OCI-LY7 (cell line): ENCODE results near the gene RAPGEF5. TPM values are rescaled to one million over a fixed set of nuclear protein-coding genes. Genes with fewer than 3 reads are reported as not detected.

Experiments used
- BruUV-seq: library from RNA; stranded (reverse); fragments of 400-500 nt; replicated peaks from 2 replicates; lab custom pipeline; 2021; lab: Mats Ljungman, UMichigan
- CTCF ChIA-PET: fragments of 300-600 bp; sonication (Branson Sonifier 250); formaldehyde crosslinking; loops from one replicate; lab custom pipeline; 2022; ENCODE audit warnings: antibody characterized with exemption; ENCODE audit not compliant: unreplicated experiment; lab: Charles Lee
- POLR2A ChIA-PET: fragments of 300-600 bp; sonication (Branson Sonifier 250); formaldehyde crosslinking; loops from one replicate; lab custom pipeline; 2022; ENCODE audit warnings: antibody characterized with exemption; lab: Charles Lee
- DNase-seq: peaks from one replicate; pipeline ENCODE4 v3.0.0-alpha.2; 2015; ENCODE audit warnings: low spot score
- H2AFZ ChIP-seq: fragments of 200-600 bp; sonication (generic), shearing (Covaris generic); 2 replicates; pipeline ENCODE4 v1.6.1; 2014; ENCODE audit warnings: mild to moderate bottlenecking, antibody characterized with exemption, low read length, moderate library complexity
- H3K27ac ChIP-seq: fragments of 200-600 bp; sonication (generic); 2 replicates; pipeline ENCODE4 v1.5.1; 2014; ENCODE audit warnings: mixed run types, low read depth, mild to moderate bottlenecking, moderate library complexity, low read length, inconsistent platforms; ENCODE audit not compliant: poor library complexity, severe bottlenecking
- H3K36me3 ChIP-seq: fragments of 200-600 bp; sonication (generic); 2 replicates; pipeline ENCODE4 v1.6.1; 2014; ENCODE audit warnings: mild to moderate bottlenecking, antibody characterized with exemption, low read length, moderate library complexity, mixed read lengths; ENCODE audit not compliant: insufficient read depth
- H3K4me1 ChIP-seq: fragments of 200-600 bp; sonication (generic); 2 replicates; pipeline ENCODE4 v1.5.1; 2014; ENCODE audit warnings: mild to moderate bottlenecking, low read length; ENCODE audit not compliant: insufficient read depth, poor library complexity, severe bottlenecking
- H3K4me2 ChIP-seq: fragments of 200-600 bp; sonication (generic); 2 replicates; pipeline ENCODE4 v1.6.1; 2014; ENCODE audit warnings: mild to moderate bottlenecking, low read length
- H3K4me3 ChIP-seq: fragments of 200-600 bp; sonication (generic); 2 replicates; pipeline ENCODE4 v1.5.1; 2014; ENCODE audit warnings: mild to moderate bottlenecking, low read depth, low read length; ENCODE audit not compliant: poor library complexity, severe bottlenecking
- H3K79me2 ChIP-seq: fragments of 200-600 bp; sonication (generic); 2 replicates; pipeline ENCODE4 v1.6.1; 2016; ENCODE audit warnings: low read depth, mild to moderate bottlenecking, low read length, moderate library complexity, mixed read lengths; ENCODE audit not compliant: insufficient read depth
- H3K9me2 ChIP-seq: fragments of 200-600 bp; sonication (generic); 2 replicates; pipeline ENCODE4 v1.6.1; 2016; ENCODE audit warnings: mild to moderate bottlenecking, low read length, mixed read lengths; ENCODE audit not compliant: insufficient read depth
- H3K9me3 ChIP-seq: fragments of 200-600 bp; sonication (generic); 2 replicates; pipeline ENCODE4 v1.6.1; 2014; ENCODE audit warnings: mild to moderate bottlenecking, mixed run types, low read length, mixed read lengths
- H4K20me1 ChIP-seq: fragments of 200-600 bp; sonication (generic); 2 replicates; pipeline ENCODE4 v1.6.1; 2014; ENCODE audit warnings: mild to moderate bottlenecking, antibody characterized with exemption, low read length, moderate library complexity, mixed read lengths; ENCODE audit not compliant: insufficient read depth
- CTCF ChIP-seq: fragments of 200-600 bp; sonication (generic); conservative IDR thresholded peaks from 2 replicates; pipeline ENCODE4 v1.5.1; 2014; ENCODE audit warnings: mild to moderate bottlenecking, antibody characterized with exemption, low read length, moderate library complexity, mixed read lengths
- EZH2phosphoT487 ChIP-seq: fragments of 200-600 bp; sonication (generic); IDR thresholded peaks from 2 replicates; pipeline ENCODE4 v1.6.1; 2018; ENCODE audit warnings: low read depth, borderline replicate concordance, mild to moderate bottlenecking, mixed run types, antibody characterized with exemption, low read length, moderate library complexity, mixed read lengths
- intact Hi-C: fragments of 100-400 bp; cut with micrococcal nuclease; formaldehyde crosslinking; loops from one replicate; pipeline ENCODE4 v1.10.0; 2022; ENCODE audit not compliant: unreplicated experiment
- total RNA-seq, 2 experiments: library from RNA; depleted of rRNA in 1 of 2; stranded (reverse); fragments of >200 nt in 1 of 2; shearing (Covaris generic) in 1 of 2; gene quantifications; 2 replicates each; pipeline ENCODE4 v1.2.3, GENCODE V29; 2014 to 2022

Gene RAPGEF5
- total RNA-seq, 2 experiments from 2014 or later = 114 to 115 TPM

GRCh38 chr7:22307816-22308215 is 49.1 kb downstream of the RAPGEF5 start:
- Histone ChIP-seq H3K4me1 (no peaks in the 10 kb centered on the region), H4K20me1 (no peaks in the 10 kb centered on the region), H3K9me2 (no peaks in the 10 kb centered on the region), H3K79me2 (0 out of 2 replicates have a peak, but pooled peaks cover 4% of the 10 kb centered on the region), H3K4me2 (no peak overlapping the region), H3K27ac (no peak overlapping the region), H3K9me3 (peaks cover 19% of the 10 kb centered on the region), H3K4me3 (no peak overlapping the region), H2AFZ (no peak overlapping the region), H3K36me3 (peaks cover 100% of the 10 kb centered on the region)
- BruUV-seq = no TSS peak
- CTCF ChIA-PET = no interaction called here
- POLR2A ChIA-PET = interaction anchor here (0.6 to 3.5 kb wide), 5 partner anchors 11 to 93 kb away, joined by 3 to 25 read pairs (median 3); no protein-coding TSS in a partner anchor
- TF ChIP-seq CTCF (peak; percentile 19; the same call in 1 of the 2 replicates), EZH2phosphoT487 (no peak)
- DNase-seq = no peak
- intact Hi-C loops = no loop called here

GRCh38 chr7:22305706-22306105 is 51.2 kb downstream of the RAPGEF5 start:
- H3K79me2 ChIP-seq = 0 out of 2 replicates have a peak, but pooled peaks cover 4% of the 10 kb centered on the region
- no TSS peak for BruUV-seq
- TF ChIP-seq CTCF = no peak
- no peak for DNase-seq
- intact Hi-C loops = no loop called here
- no peaks in the 10 kb centered on the region for H3K4me1 ChIP-seq
- H3K27ac ChIP-seq = no peak overlapping the region
- POLR2A ChIA-PET = interaction anchor here (1.3 to 1.8 kb wide), 3 partner anchors 10 to 22 kb away, joined by 4 to 5 read pairs (median 5); no protein-coding TSS in a partner anchor
- no peaks in the 10 kb centered on the region for H4K20me1 ChIP-seq
- H3K9me3 ChIP-seq = peaks cover 19% of the 10 kb centered on the region
- H3K36me3 ChIP-seq = peaks cover 100% of the 10 kb centered on the region
- H3K4me2 ChIP-seq = no peak overlapping the region
- CTCF ChIA-PET = interaction anchor here (0.6 kb wide), 1 partner anchor 147 kb away, joined by 3 read pairs; no protein-coding TSS in a partner anchor
- no peak overlapping the region for H2AFZ ChIP-seq
- no peak overlapping the region for H3K4me3 ChIP-seq
- no peaks in the 10 kb centered on the region for H3K9me2 ChIP-seq

GRCh38 chr7:22302951-22303423 is 54.0 kb downstream of the RAPGEF5 start:
- intact Hi-C loops = no loop called here
- H3K9me3 ChIP-seq = peaks cover 18% of the 10 kb centered on the region
- CTCF ChIA-PET = no interaction called here
- H2AFZ ChIP-seq = no peak overlapping the region
- no peak for DNase-seq
- TF ChIP-seq CTCF (no peak), EZH2phosphoT487 (no peak)
- POLR2A ChIA-PET = interaction anchor here (0.6 to 2.2 kb wide), 9 partner anchors 8 to 1475 kb away, joined by 3 to 9 read pairs (median 6); no protein-coding TSS in a partner anchor
- 0 out of 2 replicates have a peak, but pooled peaks cover 4% of the 10 kb centered on the region for H3K79me2 ChIP-seq
- H4K20me1 ChIP-seq = no peaks in the 10 kb centered on the region
- H3K9me2 ChIP-seq = no peaks in the 10 kb centered on the region
- BruUV-seq = no TSS peak
- no peaks in the 10 kb centered on the region for H3K4me1 ChIP-seq
- H3K36me3 ChIP-seq = peaks cover 99% of the 10 kb centered on the region
- no peak overlapping the region for H3K4me3 ChIP-seq
- H3K27ac ChIP-seq = no peak overlapping the region
- no peak overlapping the region for H3K4me2 ChIP-seq
